ENCODE data around the gene KCTD17. TPM values are rescaled to one million over a fixed set of nuclear protein-coding genes. Genes with fewer than 3 reads are reported as not detected.

KCTD17 gene
- total and polyA plus RNA-seq, 2 donors from 2014 or later, result 9.6 to 13.9 TPM

DNA sequence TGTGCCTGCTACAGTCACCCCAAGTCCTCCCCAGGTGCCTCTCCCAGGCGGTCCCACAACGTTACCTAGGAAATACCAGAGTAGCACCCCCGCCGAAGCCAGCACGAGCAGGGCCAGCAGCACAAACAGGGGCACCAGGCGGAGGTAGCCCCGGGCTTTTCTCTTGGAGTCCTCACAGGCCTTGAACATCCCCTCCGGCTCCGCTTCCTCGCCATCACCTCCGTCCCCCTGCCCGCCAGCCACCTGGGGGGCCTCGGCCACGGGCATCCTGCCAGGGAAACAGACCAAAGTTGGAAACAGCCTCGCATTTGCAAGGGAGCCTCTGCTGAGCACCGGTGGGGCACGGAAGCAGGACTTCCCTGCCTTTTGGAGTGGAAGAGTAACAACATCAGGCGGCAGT lies 51.6 kb downstream of the KCTD17 start:
- FAIRE-seq, result no peak
- no peak for DNase-seq
- Histone ChIP-seq H3K9me3 (ENCODE audit: control insufficient read depth in 2 of 3, insufficient read depth in 1 of 3, low read length in 3 of 3) (no peaks in the 10 kb centered on the region), H3K27ac (ENCODE audit: low read depth in 2 of 2, low read length in 2 of 2) (no peak overlapping the region), H3K36me3 (ENCODE audit: control insufficient read depth in 2 of 3, insufficient read depth in 3 of 3, low read length in 3 of 3) (no peaks in the 10 kb centered on the region), H3K4me1 (ENCODE audit: control insufficient read depth in 2 of 3, insufficient read depth in 2 of 3, low read depth in 1 of 3, low read length in 3 of 3) (no peaks in the 10 kb centered on the region), H3K27me3 (ENCODE audit: control insufficient read depth, insufficient read depth, low read length) (no peaks in the 10 kb centered on the region), H3K9ac (ENCODE audit: low read length in 3 of 3) (no peak overlapping the region), H3K4me3 (ENCODE audit: low read length in 3 of 3) (no peak overlapping the region)
- intact Hi-C loops (cut with DNase I), result no loop called here
- TF ChIP-seq, protein P1, sequence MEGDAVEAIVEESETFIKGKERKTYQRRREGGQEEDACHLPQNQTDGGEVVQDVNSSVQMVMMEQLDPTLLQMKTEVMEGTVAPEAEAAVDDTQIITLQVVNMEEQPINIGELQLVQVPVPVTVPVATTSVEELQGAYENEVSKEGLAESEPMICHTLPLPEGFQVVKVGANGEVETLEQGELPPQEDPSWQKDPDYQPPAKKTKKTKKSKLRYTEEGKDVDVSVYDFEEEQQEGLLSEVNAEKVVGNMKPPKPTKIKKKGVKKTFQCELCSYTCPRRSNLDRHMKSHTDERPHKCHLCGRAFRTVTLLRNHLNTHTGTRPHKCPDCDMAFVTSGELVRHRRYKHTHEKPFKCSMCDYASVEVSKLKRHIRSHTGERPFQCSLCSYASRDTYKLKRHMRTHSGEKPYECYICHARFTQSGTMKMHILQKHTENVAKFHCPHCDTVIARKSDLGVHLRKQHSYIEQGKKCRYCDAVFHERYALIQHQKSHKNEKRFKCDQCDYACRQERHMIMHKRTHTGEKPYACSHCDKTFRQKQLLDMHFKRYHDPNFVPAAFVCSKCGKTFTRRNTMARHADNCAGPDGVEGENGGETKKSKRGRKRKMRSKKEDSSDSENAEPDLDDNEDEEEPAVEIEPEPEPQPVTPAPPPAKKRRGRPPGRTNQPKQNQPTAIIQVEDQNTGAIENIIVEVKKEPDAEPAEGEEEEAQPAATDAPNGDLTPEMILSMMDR (IDR thresholded peaks at IDR 0.05; ENCODE audit: borderline replicate concordance, extremely low read depth, insufficient read depth), result no peak

DNA sequence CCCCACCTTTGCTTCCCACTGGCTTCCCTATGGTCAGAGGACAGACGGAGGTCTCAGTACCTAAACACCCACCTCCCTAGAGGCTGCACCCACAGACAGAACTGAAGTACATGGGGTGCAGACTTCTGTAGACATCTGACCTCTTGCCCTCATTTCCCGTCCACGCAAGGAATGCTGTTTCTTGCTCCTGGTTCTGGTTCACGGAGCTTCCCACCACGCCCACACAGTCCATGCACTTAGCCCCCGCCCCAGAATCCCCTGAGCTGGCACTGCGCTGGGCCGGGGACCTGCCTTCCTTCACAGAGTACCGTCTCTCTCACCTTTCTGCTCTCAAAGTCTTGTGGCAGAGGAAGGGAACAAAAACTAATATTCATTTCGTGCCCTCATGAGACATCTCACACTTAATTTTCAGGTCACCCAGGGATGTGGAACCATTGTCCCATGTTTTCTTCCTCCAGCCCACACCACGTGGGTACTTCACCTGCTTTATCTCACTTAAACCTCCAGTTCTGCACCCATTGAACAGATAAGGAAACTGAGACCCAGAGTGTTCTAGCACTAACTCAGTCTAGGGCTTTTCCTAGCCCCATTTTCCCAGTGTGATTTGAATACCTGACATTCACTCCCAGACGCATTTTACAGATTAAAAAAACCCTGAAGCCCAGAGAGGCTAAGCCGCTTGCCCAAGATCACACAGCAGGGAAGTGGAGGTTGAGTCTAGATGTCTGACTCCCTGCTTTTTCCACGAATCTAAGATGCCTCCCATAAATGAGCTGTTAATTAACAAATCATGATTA lies 52.3 kb downstream of the KCTD17 start:
- DNase-seq, result peak in 3 of 5 donors; percentile 38 to 66 (median 47)
- H3K27me3 ChIP-seq (ENCODE audit: control insufficient read depth, insufficient read depth, low read length), result no peaks in the 10 kb centered on the region

DNA sequence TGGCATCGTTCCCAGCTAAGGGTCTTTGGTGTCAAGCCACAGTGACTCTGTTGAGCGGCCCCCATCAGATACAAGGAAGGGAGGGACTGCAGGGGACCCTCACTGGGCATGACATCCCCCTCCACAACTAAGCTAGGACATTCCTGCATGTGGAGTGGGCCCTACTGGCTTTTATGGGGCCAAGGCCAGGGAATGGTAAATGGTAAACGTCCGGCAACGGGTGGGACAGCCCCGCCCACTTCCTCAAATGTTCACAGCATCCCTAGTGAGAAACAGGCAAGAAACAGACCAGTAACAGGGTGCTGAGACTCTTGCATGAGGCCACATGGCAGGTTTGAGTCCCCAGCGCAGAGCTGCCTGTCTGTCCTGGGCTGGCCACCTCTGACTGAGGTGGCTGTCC lies 53.6 kb downstream of the KCTD17 start:
- no peaks in the 10 kb centered on the region for H3K27me3 ChIP-seq (ENCODE audit: control insufficient read depth, insufficient read depth, low read length)
- DNase-seq (no peak), FAIRE-seq (no peak)
- H3K36me3 ChIP-seq (ENCODE audit: control insufficient read depth in 2 of 3, insufficient read depth in 3 of 3, low read length in 3 of 3), result no peaks in the 10 kb centered on the region
- H3K9ac ChIP-seq (ENCODE audit: low read length in 3 of 3), result no peak overlapping the region
- intact Hi-C loops (cut with DNase I), result no loop called here
- no peak overlapping the region for H3K27ac ChIP-seq (ENCODE audit: low read depth in 2 of 2, low read length in 2 of 2)
- no peak overlapping the region for H3K4me3 ChIP-seq (ENCODE audit: low read length in 3 of 3)
- no peaks in the 10 kb centered on the region for H3K9me3 ChIP-seq (ENCODE audit: control insufficient read depth in 2 of 3, insufficient read depth in 1 of 3, low read length in 3 of 3)
- no peaks in the 10 kb centered on the region for H3K4me1 ChIP-seq (ENCODE audit: control insufficient read depth in 2 of 3, insufficient read depth in 2 of 3, low read depth in 1 of 3, low read length in 3 of 3)
- TF ChIP-seq, protein P1 (IDR thresholded peaks at IDR 0.05; ENCODE audit: borderline replicate concordance, extremely low read depth, insufficient read depth), result no peak

More for the DNA sequence above, 52.3 kb downstream of the KCTD17 start:
- TF ChIP-seq, protein P1 (IDR thresholded peaks at IDR 0.05; ENCODE audit: borderline replicate concordance, extremely low read depth, insufficient read depth), result no peak
- no peak overlapping the region for H3K4me3 ChIP-seq (ENCODE audit: low read length in 3 of 3)
- H3K36me3 ChIP-seq (ENCODE audit: control insufficient read depth in 2 of 3, insufficient read depth in 3 of 3, low read length in 3 of 3), result no peaks in the 10 kb centered on the region
- H3K4me1 ChIP-seq (ENCODE audit: control insufficient read depth in 2 of 3, insufficient read depth in 2 of 3, low read depth in 1 of 3, low read length in 3 of 3), result no peaks in the 10 kb centered on the region
- no peak overlapping the region for H3K9ac ChIP-seq (ENCODE audit: low read length in 3 of 3)
- H3K9me3 ChIP-seq (ENCODE audit: control insufficient read depth in 2 of 3, insufficient read depth in 1 of 3, low read length in 3 of 3), result no peaks in the 10 kb centered on the region
- no peak overlapping the region for H3K27ac ChIP-seq (ENCODE audit: low read depth in 2 of 2, low read length in 2 of 2)
- FAIRE-seq, result no peak
- intact Hi-C loops (cut with DNase I), result no loop called here

All from kidney (tissue), 14 donors.